Measurements from ENCODE around the gene ANO4.

Gene ANO4

GRCh38 chr12:100794441-100795173 is at the start of gene ANO4:
Gene ANO4, plus strand, starts transcription at chr12:100794776. Its CDS starts 107,010 bp downstream, at chr12:100901786.
- no peak for DNase-seq

GRCh38 chr12:100745378-100746071 is 49.1 kb upstream of the ANO4 start:
- no peak for DNase-seq

DNA sequence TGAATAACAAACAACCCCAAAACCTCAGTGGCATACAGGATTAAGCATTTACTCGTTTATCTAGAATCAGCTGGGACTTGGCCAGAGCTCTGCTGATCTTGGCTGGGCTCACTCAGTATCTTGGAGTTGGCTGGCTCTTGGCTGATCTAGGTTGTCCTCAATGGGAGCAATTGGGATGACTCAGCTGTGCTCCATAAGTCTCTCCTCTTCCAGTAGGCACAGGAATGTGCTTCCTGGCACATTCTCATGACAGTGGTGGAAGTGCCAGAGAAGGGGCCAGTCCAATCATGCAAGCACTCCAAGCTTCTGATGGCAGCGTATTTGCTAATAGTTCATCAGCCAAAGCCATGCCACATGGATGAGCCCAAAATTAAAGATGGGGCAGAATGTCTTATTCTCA is 41.7 kb upstream of the ANO4 start:
- no peak for DNase-seq

DNA sequence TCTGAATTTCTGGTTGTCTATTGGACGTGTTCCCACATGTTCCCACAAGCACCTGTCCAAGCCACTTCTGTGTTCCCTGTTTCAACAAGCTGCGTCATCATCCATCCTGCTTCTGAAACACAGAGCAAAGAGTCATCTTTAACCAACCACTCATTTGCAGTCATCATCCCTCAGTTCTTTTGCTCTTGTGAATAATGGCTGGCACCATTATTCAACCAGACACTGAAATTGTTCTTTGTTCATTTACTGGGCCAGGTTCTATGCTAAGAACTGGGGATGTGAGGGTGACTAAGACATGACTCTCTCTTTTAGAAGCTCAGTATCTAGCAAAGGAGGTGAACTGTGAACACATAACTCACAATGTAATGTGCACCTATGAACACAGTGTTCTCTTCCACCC is 40.7 kb upstream of the ANO4 start:
- DNase-seq, result no peak

GRCh38 chr12:100755186-100755585 is 39.4 kb upstream of the ANO4 start:
- DNase-seq, result no peak

DNA sequence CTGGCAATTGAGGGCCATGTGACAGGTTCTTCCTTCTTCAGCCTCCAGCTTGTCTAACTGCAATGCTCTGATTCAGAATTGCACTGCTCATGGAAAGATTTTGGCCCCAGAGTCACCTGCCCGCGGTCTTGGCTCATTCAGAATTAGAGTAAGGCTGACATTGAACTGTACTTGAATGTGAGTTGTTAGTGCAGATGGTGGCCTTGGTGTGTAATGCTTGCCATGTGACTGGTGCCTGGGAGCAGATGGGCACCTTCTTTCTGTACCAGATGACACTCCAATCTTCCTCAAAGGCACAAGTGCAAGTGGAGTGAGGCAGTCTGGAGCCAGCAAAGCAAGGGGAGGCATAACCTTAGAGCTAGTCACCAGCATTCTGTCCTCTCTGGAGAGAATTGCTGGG is 36.5 kb upstream of the ANO4 start:
- DNase-seq, result no peak

DNA sequence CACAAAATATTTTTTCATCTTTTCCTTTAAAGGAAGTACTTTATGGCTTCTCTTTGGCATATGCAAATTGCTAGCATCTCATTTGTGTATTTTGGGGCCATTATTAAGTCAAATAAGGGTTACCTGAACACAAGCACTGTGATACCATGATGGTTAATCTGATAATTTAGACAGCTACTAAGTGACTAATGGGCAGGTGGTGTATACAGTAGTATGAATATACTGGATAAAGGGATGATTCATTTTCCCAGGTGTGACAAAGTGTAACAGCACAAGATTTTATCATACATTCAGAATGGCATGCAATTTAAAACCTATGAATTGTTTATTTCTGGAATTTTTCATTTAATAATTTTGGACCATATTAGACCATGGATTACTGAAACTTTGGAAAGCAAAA is 27.2 kb upstream of the ANO4 start:
- no peak for DNase-seq

DNA sequence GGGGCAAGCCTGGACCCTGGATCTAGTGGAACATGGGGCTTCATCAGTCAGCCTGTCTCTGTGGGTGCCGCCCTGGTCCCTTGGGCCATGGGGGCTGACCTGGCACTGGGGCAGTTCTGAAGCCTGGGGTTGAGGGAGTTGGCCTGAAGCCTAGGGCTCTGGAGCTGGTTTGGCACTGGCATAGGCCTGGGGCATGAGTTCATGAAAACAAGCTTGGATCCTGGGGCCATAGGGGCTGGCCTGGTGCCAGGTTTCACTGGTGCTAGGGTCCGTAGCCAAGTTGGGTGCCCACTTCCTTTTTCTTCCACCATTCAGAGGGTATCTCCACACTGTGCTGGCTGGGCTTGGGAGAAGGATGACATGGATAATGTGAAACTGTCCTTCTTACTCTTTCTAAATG is 26.6 kb upstream of the ANO4 start:
- no peak for DNase-seq

GRCh38 chr12:100778967-100779590 is 15.5 kb upstream of the ANO4 start:
- DNase-seq, result no peak

DNA sequence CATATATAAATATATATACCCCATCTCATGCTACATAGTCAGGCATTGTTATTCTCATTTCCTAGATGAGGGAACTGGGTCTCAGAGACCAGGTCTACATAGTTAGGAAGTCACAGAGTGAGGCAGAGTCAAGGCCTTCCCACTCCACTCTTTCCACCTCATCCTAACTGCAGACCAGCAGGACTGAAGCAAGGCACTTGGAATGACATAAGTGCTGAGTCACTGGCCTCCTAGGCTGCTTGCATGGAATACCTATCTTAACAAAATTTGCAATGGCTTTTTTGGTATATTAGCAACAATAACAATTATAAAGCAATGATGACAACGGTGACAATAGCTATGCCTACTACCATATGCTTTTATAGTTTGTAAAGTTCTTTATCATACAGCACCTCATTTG is 5.4 kb upstream of the ANO4 start:
- no peak for DNase-seq

DNA sequence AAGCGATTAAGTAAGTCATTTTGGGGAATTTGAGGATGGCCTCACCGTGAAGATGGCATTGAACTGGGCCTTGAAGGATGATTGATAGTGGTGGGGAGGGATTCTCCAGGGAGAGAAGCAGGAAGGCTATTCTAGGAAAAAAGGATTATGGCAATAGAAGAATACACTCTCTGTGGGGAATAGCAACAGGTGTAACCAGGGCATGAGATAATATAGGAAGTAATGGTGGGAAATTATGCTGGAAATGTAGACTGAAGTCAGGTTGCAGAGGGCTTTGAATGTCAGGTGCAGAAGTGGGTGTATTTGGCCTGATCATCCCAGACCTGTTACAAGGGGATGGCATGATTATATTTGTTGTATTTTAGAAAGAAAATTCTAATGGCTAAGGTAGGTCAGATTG is 4.6 kb upstream of the ANO4 start:
- no peak for DNase-seq

DNA sequence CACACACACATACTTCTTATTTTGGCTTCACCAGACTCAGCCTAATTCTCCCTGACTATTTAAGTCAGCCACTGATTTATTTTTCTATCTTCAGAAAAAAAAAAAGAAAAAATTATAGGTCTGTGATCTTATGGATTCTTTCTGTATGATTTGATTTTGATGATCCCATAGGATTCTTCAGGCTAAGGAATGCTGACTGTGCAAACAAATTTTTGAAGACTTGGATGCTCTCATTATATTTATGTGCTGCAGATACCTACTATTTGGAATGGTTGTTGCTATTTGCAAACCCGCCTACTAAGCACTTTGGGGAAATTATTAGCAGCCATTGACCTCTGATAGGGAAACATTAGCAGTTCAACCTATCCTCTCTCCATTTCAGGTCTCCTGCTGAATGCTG is 4.0 kb upstream of the ANO4 start:
- DNase-seq, result no peak

- no peak for DNase-seq
These were observed 1.4 kb upstream of the ANO4 start for GRCh38 chr12:100793182-100793581.

- DNase-seq, result no peak
These were observed 711 bp downstream of the ANO4 start for GRCh38 chr12:100795174-100795799.

DNA sequence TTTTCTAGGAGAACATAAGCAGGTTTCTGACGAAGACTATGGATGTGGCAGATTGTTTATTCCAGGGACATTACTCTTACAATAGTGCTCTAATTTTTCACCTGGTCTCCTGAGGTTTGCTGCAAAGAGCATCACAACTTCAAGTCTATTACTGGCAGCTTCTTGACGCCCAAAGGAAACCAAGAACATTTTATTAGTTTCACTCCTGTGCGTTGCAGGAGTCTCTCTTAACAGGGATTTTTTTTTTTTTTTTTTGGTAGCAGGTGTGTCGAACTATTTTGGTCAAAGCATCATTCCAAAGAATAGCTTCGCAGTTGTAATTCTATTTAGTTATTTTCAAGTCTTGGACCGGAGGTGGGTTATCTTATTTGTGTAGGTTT is 1.2 kb downstream of the ANO4 start:
- no peak for DNase-seq

DNA sequence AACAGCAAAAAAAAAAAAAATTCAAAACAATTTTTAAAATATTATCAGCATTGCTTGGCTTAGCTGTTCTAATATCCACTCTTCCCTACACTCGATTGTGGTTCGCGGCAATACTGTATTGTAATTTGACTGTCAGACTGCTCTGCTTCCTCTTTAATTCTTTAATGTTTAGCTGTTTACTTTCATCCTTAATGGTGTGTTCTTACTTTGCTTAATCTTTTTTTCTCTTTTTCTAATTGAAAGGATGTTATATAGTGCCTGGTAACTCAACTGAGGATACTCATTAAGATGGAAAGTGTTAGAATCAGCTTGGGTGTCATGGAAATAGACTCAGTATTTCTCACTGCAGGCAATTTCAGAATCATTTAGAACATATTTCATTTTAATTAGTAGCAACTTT is 2.0 kb downstream of the ANO4 start:
- no peak for DNase-seq

DNA sequence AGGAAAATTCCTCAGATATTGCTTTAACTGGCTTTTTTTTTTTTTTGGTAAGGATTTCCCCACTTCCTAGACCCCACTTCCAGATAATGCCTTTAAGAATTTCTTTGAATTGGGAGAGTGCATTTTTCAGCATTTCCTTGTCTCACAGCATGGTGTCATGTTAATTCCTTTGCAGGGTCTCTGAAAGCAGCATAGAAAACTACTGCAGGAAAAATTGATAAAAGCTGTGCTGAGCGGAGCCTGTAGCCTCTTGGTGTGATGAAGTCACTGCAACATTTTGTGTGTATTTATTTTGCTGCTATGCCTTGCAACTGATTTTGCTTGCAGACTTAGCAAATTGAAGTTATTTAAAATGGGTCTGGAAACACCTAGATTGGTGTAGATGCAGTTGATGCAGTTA is 2.7 kb downstream of the ANO4 start:
- DNase-seq, result no peak

GRCh38 chr12:100797786-100798185 is 3.2 kb downstream of the ANO4 start:
- no peak for DNase-seq

- DNase-seq, result no peak
These were observed 3.9 kb downstream of the ANO4 start for GRCh38 chr12:100798286-100799160.

DNA sequence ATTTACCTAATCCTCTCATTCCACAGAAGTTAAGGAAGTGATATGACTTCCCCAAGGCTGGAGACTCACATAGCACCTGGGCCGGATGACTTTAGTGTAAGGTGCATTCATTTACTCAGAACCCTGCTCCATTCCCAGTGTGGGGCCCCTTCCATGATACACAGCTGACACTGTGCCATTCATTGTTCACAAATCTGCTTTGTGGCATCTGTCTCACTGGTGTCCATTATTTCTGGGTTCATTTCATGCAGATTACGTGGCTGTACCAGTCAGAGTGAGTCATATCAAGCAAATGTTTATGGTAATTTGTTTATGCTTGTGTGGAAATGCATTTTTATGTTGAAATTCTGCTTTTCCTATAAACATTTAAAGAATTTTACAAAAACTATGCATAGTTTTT is 5.2 kb downstream of the ANO4 start:
- DNase-seq, result no peak

DNA sequence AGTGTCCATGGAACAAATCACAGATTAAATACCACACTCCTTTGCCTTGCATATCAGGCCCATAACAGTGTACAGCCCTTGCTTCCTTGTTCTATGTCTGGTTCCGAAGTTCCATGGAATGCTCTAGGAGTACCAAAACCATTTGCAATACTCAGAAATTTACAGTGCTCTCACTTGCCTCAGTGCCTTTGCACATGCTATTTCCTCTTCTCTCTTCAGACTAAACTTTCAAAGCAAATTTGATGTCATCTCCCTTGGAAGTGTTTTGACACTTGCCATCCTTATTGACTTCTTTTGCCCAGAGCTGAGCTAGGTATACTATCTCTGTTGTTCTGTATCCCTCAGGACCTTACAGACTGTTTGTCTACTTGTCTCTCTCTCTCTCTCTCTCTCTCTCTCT is 6.1 kb downstream of the ANO4 start:
- DNase-seq, result no peak

- DNase-seq, result no peak
These were observed 6.7 kb downstream of the ANO4 start for GRCh38 chr12:100801320-100801719.

DNA sequence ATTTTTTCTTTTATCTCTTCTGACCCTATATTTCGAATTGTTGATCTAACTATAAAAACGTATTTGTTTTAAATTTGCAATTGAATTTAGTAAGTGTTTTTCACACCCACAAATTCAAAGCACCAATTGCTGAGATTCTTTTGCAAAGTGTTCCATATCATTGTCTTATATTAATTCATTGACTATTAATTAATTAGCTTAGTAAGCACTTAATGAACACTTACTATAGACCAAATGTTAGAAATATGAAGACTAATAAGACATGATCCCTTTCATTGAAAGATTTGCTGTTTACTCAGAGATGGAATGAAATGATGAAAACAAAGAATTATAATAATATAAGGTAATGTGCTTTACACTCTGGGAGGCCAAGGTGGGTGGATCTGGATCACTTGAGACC is 14.2 kb downstream of the ANO4 start:
- no peak for DNase-seq
